H1 (cell line): ENCODE results near the gene TTC8. TPM values are rescaled to one million over a fixed set of nuclear protein-coding genes. Genes with fewer than 3 reads are reported as not detected.

Experiments used
- CTCF ChIA-PET: fragments of 300-600 bp; sonication (Branson Sonifier 250); formaldehyde crosslinking; loops from one replicate; lab custom pipeline; 2021; ENCODE audit not compliant: partially characterized antibody; lab: Charles Lee
- POLR2A ChIA-PET: fragments of 300-600 bp; sonication (Branson Sonifier 250); formaldehyde crosslinking; loops from one replicate; lab custom pipeline; 2021; ENCODE audit warnings: inconsistent platforms; ENCODE audit not compliant: partially characterized antibody; lab: Charles Lee
- DNase-seq, 2 experiments: peaks; one replicate each; pipeline versions ENCODE4 v3.0.0 to v3.0.0-alpha.2; 2010 to 2022; ENCODE audit warnings: low spot score in 2 of 2, low read depth in 1 of 2, mixed read lengths in 1 of 2
- FAIRE-seq: peaks from 2 replicates; lab custom pipeline; 2011; peaks lifted over from hg19 to GRCh38; lab: Jason Lieb, UNC
- H2AFZ ChIP-seq: 2 replicates; pipeline ENCODE4 v1.8.1; 2012; ENCODE audit warnings: low read length, inconsistent platforms
- H2AK5ac ChIP-seq: 2 replicates; pipeline ENCODE4 v1.6.1; 2013; ENCODE audit warnings: low read depth, low read length
- H2BK120ac ChIP-seq: replicated peaks from 2 replicates; pipeline ENCODE3; 2013; ENCODE audit warnings: low read depth, low read length, inconsistent platforms
- H2BK12ac ChIP-seq: 2 replicates; pipeline ENCODE4 v1.6.1; 2013; ENCODE audit warnings: low read depth, low read length
- H2BK15ac ChIP-seq: 2 replicates; pipeline ENCODE4 v1.6.1; 2013; ENCODE audit warnings: low read length
- H2BK20ac ChIP-seq: 2 replicates; pipeline ENCODE4 v1.6.1; 2013; ENCODE audit warnings: low read length
- H2BK5ac ChIP-seq: 2 replicates; pipeline ENCODE4 v1.6.1; 2013; ENCODE audit warnings: low read depth, low read length
- H3K14ac ChIP-seq: 2 replicates; pipeline ENCODE4 v1.6.1; 2013; ENCODE audit warnings: inconsistent platforms; ENCODE audit not compliant: insufficient read length
- H3K18ac ChIP-seq: 2 replicates; pipeline ENCODE4 v1.6.1; 2013; ENCODE audit warnings: low read length; ENCODE audit errors: extremely low read depth
- H3K23ac ChIP-seq: 2 replicates; pipeline ENCODE4 v1.6.1; 2013; ENCODE audit warnings: inconsistent platforms; ENCODE audit not compliant: insufficient read length
- H3K23me2 ChIP-seq: 2 replicates; pipeline ENCODE4 v1.6.1; 2013; ENCODE audit warnings: low read depth, low read length
- H3K27ac ChIP-seq: 2 replicates; pipeline ENCODE4 v1.6.1; 2011; ENCODE audit warnings: low read depth, low read length, inconsistent platforms
- H3K27me3 ChIP-seq, 4 experiments: replicated peaks in 1 of 4; 1 replicate in 1 of 4; 2 replicates in 3 of 4; pipeline versions ENCODE4 v1.6.1 to v1.8.1; 2011 to 2013; ENCODE audit warnings: low read length in 3 of 4, mild to moderate bottlenecking in 3 of 4, inconsistent platforms in 2 of 4, mixed read lengths in 2 of 4, moderate library complexity in 1 of 4; ENCODE audit not compliant: control insufficient read depth in 3 of 4, insufficient read depth in 3 of 4; ENCODE audit errors: extremely low read depth in 1 of 4
- H3K36me3 ChIP-seq, 4 experiments: 2 replicates each; pipeline versions ENCODE4 v1.6.1 to v1.8.1; 2011 to 2013; ENCODE audit warnings: mild to moderate bottlenecking in 4 of 4, low read length in 3 of 4, moderate library complexity in 2 of 4, control low read depth in 1 of 4, inconsistent platforms in 1 of 4; ENCODE audit not compliant: insufficient read depth in 4 of 4, control insufficient read depth in 2 of 4
- H3K4ac ChIP-seq: replicated peaks from 2 replicates; pipeline ENCODE3; 2013; ENCODE audit warnings: low read length, low read depth, mixed read lengths, inconsistent platforms; ENCODE audit not compliant: insufficient read length
- H3K4me1 ChIP-seq, 4 experiments: replicated peaks in 1 of 4; 1 replicate in 1 of 4; 2 replicates in 3 of 4; pipeline versions ENCODE4 v1.6.1 to v1.8.1; 2011 to 2013; ENCODE audit warnings: low read length in 3 of 4, inconsistent platforms in 2 of 4, mixed read lengths in 1 of 4; ENCODE audit not compliant: insufficient read depth in 4 of 4, control insufficient read depth in 3 of 4
- H3K4me2 ChIP-seq, 2 experiments: 2 replicates each; pipeline versions ENCODE4 v1.6.1 to v1.8.1; 2011 to 2013; ENCODE audit warnings: low read depth in 2 of 2, low read length in 2 of 2, control low read depth in 1 of 2, inconsistent platforms in 1 of 2, mild to moderate bottlenecking in 1 of 2; ENCODE audit not compliant: insufficient read depth in 1 of 2
- H3K4me3 ChIP-seq, 4 experiments: fragments of 200-600, 300-600 bp in 1 of 4; sonication (generic), shearing (Covaris generic), sonication (Bioruptor Twin) in 1 of 4; 2 replicates each; pipeline versions ENCODE4 v1.5.1 to v1.8.1; 2011 to 2016; ENCODE audit warnings: low read length in 4 of 4, low read depth in 3 of 4, control low read depth in 2 of 4, inconsistent platforms in 2 of 4, mild to moderate bottlenecking in 2 of 4, mixed read lengths in 1 of 4, moderate library complexity in 1 of 4; ENCODE audit not compliant: insufficient read depth in 2 of 4; ENCODE audit errors: extremely low read depth in 1 of 4
- H3K56ac ChIP-seq: replicated peaks from 2 replicates; pipeline ENCODE3; 2013; ENCODE audit warnings: low read depth, mild to moderate bottlenecking, mixed read lengths, low read length, inconsistent platforms; ENCODE audit not compliant: insufficient read length
- H3K79me1 ChIP-seq: 2 replicates; pipeline ENCODE4 v1.6.1; 2013; ENCODE audit warnings: low read depth, low read length, control low read depth
- H3K79me2 ChIP-seq, 2 experiments: 2 replicates each; pipeline versions ENCODE4 v1.6.1 to v1.8.1; 2012 to 2013; ENCODE audit warnings: low read length in 2 of 2, mild to moderate bottlenecking in 2 of 2, inconsistent platforms in 1 of 2; ENCODE audit not compliant: insufficient read depth in 2 of 2, control insufficient read depth in 1 of 2
- H3K9ac ChIP-seq, 4 experiments: replicated peaks in 1 of 4; 1 replicate in 1 of 4; 2 replicates in 3 of 4; pipeline versions ENCODE4 v1.6.1 to v1.8.1; 2011 to 2013; ENCODE audit warnings: low read depth in 3 of 4, low read length in 3 of 4, control low read depth in 2 of 4, mild to moderate bottlenecking in 2 of 4, moderate library complexity in 2 of 4, inconsistent platforms in 1 of 4; ENCODE audit errors: extremely low read depth in 1 of 4
- H3K9me3 ChIP-seq, 2 experiments: 2 replicates each; pipeline versions ENCODE4 v1.6.1 to v1.8.1; 2012 to 2013; ENCODE audit warnings: mild to moderate bottlenecking in 2 of 2, moderate library complexity in 2 of 2, control low read depth in 1 of 2, inconsistent platforms in 1 of 2, low read depth in 1 of 2, low read length in 1 of 2, mixed read lengths in 1 of 2; ENCODE audit not compliant: insufficient read depth in 2 of 2
- H4K20me1 ChIP-seq, 2 experiments: replicated peaks in 1 of 2; 2 replicates each; pipeline versions ENCODE3 to v1.8.1; 2011 to 2013; ENCODE audit warnings: inconsistent platforms in 2 of 2, low read length in 2 of 2, mild to moderate bottlenecking in 1 of 2; ENCODE audit not compliant: insufficient read depth in 2 of 2, control insufficient read depth in 1 of 2
- H4K5ac ChIP-seq: 2 replicates; pipeline ENCODE4 v1.6.1; 2013; ENCODE audit warnings: low read length, low read depth, mixed read lengths, inconsistent platforms; ENCODE audit not compliant: insufficient read length
- H4K8ac ChIP-seq: 2 replicates; pipeline ENCODE4 v1.8.0; 2013; ENCODE audit warnings: mild to moderate bottlenecking, moderate library complexity, low read length, inconsistent platforms; ENCODE audit not compliant: insufficient read depth; ENCODE audit errors: extremely low read depth
- H4K91ac ChIP-seq: replicated peaks from 2 replicates; pipeline ENCODE3; 2013; ENCODE audit warnings: low read length, mixed read lengths, inconsistent platforms; ENCODE audit not compliant: insufficient read length
- CEBPB ChIP-seq: IDR thresholded peaks from 2 replicates; pipeline ENCODE4 v1.6.1; 2012; ENCODE audit warnings: low read depth, low read length
- CREB1 ChIP-seq: IDR thresholded peaks from 2 replicates; pipeline ENCODE4 v1.6.1; 2012; ENCODE audit warnings: inconsistent platforms
- CTBP2 ChIP-seq: IDR thresholded peaks from 2 replicates; pipeline ENCODE4 v1.7.0; 2011; ENCODE audit warnings: borderline replicate concordance, mild to moderate bottlenecking, moderate library complexity, mixed read lengths, low read length; ENCODE audit not compliant: insufficient read depth, insufficient read length
- EGR1 ChIP-seq: IDR thresholded peaks from 2 replicates; pipeline ENCODE4 v1.6.1; 2011; ENCODE audit warnings: low read depth, low read length, borderline replicate concordance
- JUN ChIP-seq: IDR thresholded peaks from 2 replicates; pipeline ENCODE4 v1.6.1; 2011; ENCODE audit warnings: low read depth, mild to moderate bottlenecking, improper control_type of control experiment, low read length
- KDM5A ChIP-seq: fragments of 200-600 bp; IDR thresholded peaks from 2 replicates; pipeline ENCODE4 v1.7.1; 2012; ENCODE audit warnings: mild to moderate bottlenecking, low read length, inconsistent platforms, mixed read lengths
- NANOG ChIP-seq: IDR thresholded peaks from 2 replicates; pipeline ENCODE4 v1.6.1; 2011; ENCODE audit warnings: low read length, low read depth, mild to moderate bottlenecking, inconsistent platforms; ENCODE audit not compliant: insufficient read depth, poor library complexity, severe bottlenecking
- POLR2A ChIP-seq, 2 experiments: IDR thresholded peaks; 1 replicate in 1 of 2; 2 replicates in 1 of 2; pipeline ENCODE4 v1.6.1; 2011; ENCODE audit warnings: low read depth in 2 of 2, low read length in 2 of 2, mild to moderate bottlenecking in 2 of 2; ENCODE audit errors: control extremely low read depth in 1 of 2
- RBBP5 ChIP-seq: IDR thresholded peaks from 2 replicates; pipeline ENCODE4 v1.7.1; 2012; ENCODE audit warnings: low read depth, mild to moderate bottlenecking, inconsistent platforms, low read length, moderate library complexity, borderline replicate concordance
- SIX5 ChIP-seq: IDR thresholded peaks from 2 replicates; pipeline ENCODE4 v1.6.1; 2011; ENCODE audit warnings: mild to moderate bottlenecking, low read depth, low read length
- SRF ChIP-seq: IDR thresholded peaks from 2 replicates; pipeline ENCODE4 v1.6.1; 2011; ENCODE audit warnings: mild to moderate bottlenecking, low read depth, low read length, moderate library complexity
- YY1 ChIP-seq: IDR thresholded peaks from 2 replicates; pipeline ENCODE4 v1.6.1; 2011; ENCODE audit warnings: low read depth, mild to moderate bottlenecking, low read length
- ZNF274 ChIP-seq: IDR thresholded peaks from 2 replicates; pipeline ENCODE4 v1.7.0; 2012; ENCODE audit warnings: low read length, borderline replicate concordance; ENCODE audit errors: extremely low read depth
- WGBS, 2 experiments: shearing (Covaris generic) in 1 of 2; methylation state at CpG; one replicate each; pipeline versions ENCODE4 v1.1.6 to v1.1.7; 2013 to 2015; ENCODE audit warnings: low lambda C conversion rate in 2 of 2, mixed read lengths in 2 of 2, inconsistent platforms in 1 of 2, low coverage in 1 of 2, missing lambda C conversion rate in 1 of 2; ENCODE audit not compliant: insufficient replicate concordance in 2 of 2, insufficient coverage in 1 of 2, insufficient read length in 1 of 2; ENCODE audit errors: extremely low coverage in 1 of 2, missing lambda C conversion rate in 1 of 2; 5-methylcytosine and 5-hydroxymethylcytosine counted together
- polyA plus RNA-seq, 7 experiments: library from polyadenylated mRNA; depleted of rRNA in 3 of 7; stranded (reverse) in 5 of 7; unstranded in 2 of 7; fragments of >200 nt in 5 of 7; fragments of 200-250 nt in 2 of 7; gene quantifications; 1 replicate in 5 of 7; 2 replicates in 1 of 7; 4 replicates in 1 of 7; pipeline versions ENCODE4 v1.2.1 to v1.2.3, GENCODE V29; 2011 to 2013; ENCODE audit warnings: missing spikeins in 2 of 7, mixed read lengths in 2 of 7
- total RNA-seq: library from RNA; stranded (reverse); fragmentation: NEBNext Ultra II Directional; extraction: Animal tissue kit (Norgen Biotek cat#: 25700); gene quantifications from 2 replicates; pipeline ENCODE4 v1.2.1, GENCODE V29; 2021
- TF ChIP-seq, protein P1 (sequence below): IDR thresholded peaks from 2 replicates; pipeline ENCODE4 v1.6.1; 2012; ENCODE audit warnings: low read length, inconsistent platforms

TTC8 gene
- total and polyA plus RNA-seq, 2 of the 8 experiments (the other 6 are each of a cell fraction or from before 2014, with no cell fraction given), result 13.1 to 13.5 TPM

DNA sequence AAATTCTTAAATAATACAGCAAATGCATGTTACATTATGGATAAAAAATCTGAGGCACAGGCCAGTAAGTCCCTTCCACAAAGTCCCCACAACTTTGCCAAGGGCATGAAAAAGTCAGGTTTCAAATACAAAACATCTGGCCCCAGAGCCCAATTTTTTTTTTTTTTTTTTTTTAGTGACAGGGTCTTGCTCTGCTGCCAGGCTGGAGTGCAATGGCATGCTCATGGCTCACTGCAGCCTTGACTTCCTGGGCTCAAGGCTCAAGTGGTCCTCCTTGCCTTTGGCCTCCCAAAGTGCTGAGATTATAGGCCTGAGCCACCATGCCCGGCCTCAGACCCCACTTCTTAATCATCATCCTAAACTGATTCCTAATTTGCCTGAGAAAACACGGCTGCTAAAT lies 3.1 kb upstream of the TTC8 start:
- no peak overlapping the region for H4K8ac ChIP-seq
- H2BK12ac ChIP-seq, result no peak overlapping the region
- H3K14ac ChIP-seq, result no peak overlapping the region
- H3K79me1 ChIP-seq, result no peaks in the 10 kb centered on the region
- H2BK120ac ChIP-seq, result no peak overlapping the region
- peaks cover 5% of the 10 kb centered on the region for H3K23me2 ChIP-seq
- H3K9me3 ChIP-seq, result no peaks in the 10 kb centered on the region
- H2BK15ac ChIP-seq, result no peak overlapping the region
- H2AK5ac ChIP-seq, result no peak overlapping the region
- no peak overlapping the region for H2BK5ac ChIP-seq
- no peak for TF ChIP-seq POLR2A (IDR thresholded peaks at IDR 0.05; ENCODE audit: control extremely low read depth in 1 of 2, low read depth in 2 of 2, low read length in 2 of 2)
- TF ChIP-seq, protein P1, sequence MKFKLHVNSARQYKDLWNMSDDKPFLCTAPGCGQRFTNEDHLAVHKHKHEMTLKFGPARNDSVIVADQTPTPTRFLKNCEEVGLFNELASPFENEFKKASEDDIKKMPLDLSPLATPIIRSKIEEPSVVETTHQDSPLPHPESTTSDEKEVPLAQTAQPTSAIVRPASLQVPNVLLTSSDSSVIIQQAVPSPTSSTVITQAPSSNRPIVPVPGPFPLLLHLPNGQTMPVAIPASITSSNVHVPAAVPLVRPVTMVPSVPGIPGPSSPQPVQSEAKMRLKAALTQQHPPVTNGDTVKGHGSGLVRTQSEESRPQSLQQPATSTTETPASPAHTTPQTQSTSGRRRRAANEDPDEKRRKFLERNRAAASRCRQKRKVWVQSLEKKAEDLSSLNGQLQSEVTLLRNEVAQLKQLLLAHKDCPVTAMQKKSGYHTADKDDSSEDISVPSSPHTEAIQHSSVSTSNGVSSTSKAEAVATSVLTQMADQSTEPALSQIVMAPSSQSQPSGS, result no peak
- TF ChIP-seq ZNF274, result no peak
- no peak for TF ChIP-seq CEBPB
- TF ChIP-seq CREB1, result no peak
- no peak for TF ChIP-seq SRF
- TF ChIP-seq NANOG, result no peak
- TF ChIP-seq YY1, result no peak
- no peak for TF ChIP-seq RBBP5
- TF ChIP-seq JUN, result no peak
- TF ChIP-seq CTBP2, result no peak
- no peak for TF ChIP-seq EGR1
- no peak for TF ChIP-seq SIX5
- TF ChIP-seq KDM5A, result no peak
- POLR2A ChIA-PET, result no interaction called here
- no peak for DNase-seq
- no peak overlapping the region for H4K91ac ChIP-seq
- CTCF ChIA-PET, result no interaction called here
- no peak overlapping the region for H3K4me3 ChIP-seq
- no peak overlapping the region for H3K56ac ChIP-seq
- H3K9ac ChIP-seq, result no peak overlapping the region
- no peak overlapping the region for H4K5ac ChIP-seq
- H3K79me2 ChIP-seq, result no peaks in the 10 kb centered on the region
- 72% methylated on average over 2 of the region's 2 CpGs; no CpG with 5 or more reads in 1 of the 2 experiments for WGBS, 2 experiments
- H3K18ac ChIP-seq, result no peak overlapping the region
- no peak overlapping the region for H3K4me2 ChIP-seq
- no peaks in the 10 kb centered on the region for H3K36me3 ChIP-seq
- H2BK20ac ChIP-seq, result no peak overlapping the region
- peaks cover 0 to 3% (median 0%) of the 10 kb centered on the region in 4 experiments; a peak in 1 of 7 replicates for H3K4me1 ChIP-seq
- no peak for FAIRE-seq
- H4K20me1 ChIP-seq, result no peaks in the 10 kb centered on the region
- H3K27me3 ChIP-seq, result no peaks in the 10 kb centered on the region
- no peak overlapping the region for H3K4ac ChIP-seq
- no peak overlapping the region for H3K27ac ChIP-seq
- H3K23ac ChIP-seq, result no peak overlapping the region
- no peak overlapping the region for H2AFZ ChIP-seq
